GM12872 (cell line): ENCODE measurements around the gene NHLH1.

Experiments
- CTCF ChIP-seq: IDR thresholded peaks from 3 replicates; pipeline ENCODE4 v1.5.1; 2011; ENCODE audit warnings: low read depth, mild to moderate bottlenecking, low read length, moderate library complexity; ENCODE audit not compliant: insufficient read depth

NHLH1 gene

GRCh38 chr1:160346463-160346862 lies 20.4 kb upstream of the NHLH1 start:
- no peak for TF ChIP-seq CTCF

GRCh38 chr1:160346958-160347357 lies 19.9 kb upstream of the NHLH1 start:
- no peak for TF ChIP-seq CTCF

- TF ChIP-seq CTCF, result no peak
These were observed 15.2 kb upstream of the NHLH1 start for GRCh38 chr1:160351629-160352028.

- TF ChIP-seq CTCF, result no peak
These were observed 14.3 kb upstream of the NHLH1 start for GRCh38 chr1:160352555-160352954.

DNA sequence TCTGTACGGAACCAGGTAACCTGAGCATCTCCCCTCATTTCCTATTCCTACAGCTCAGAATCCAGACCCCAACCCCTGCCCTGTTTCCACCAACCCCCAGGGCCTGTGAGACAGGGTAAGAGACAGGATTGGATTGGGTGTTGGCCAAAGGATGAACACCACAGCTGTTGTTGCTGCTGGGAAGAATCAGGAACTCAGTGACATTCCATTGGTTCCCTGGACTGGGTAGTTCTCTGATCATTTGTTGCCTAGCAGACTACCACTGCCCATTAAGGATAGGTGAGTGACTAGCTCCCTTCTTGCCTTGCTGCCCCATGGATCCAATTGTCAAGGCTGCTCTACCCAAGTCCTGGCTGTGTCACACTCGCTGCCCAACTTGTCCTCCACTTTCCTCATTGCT lies 13.6 kb upstream of the NHLH1 start:
- no peak for TF ChIP-seq CTCF

- TF ChIP-seq CTCF, result peak; percentile 63
These were observed 12.4 kb upstream of the NHLH1 start for GRCh38 chr1:160354388-160354985.

- no peak for TF ChIP-seq CTCF
These were observed 9.4 kb upstream of the NHLH1 start for GRCh38 chr1:160357286-160358002.
